Fibroblast of skin of right biceps (primary cell): Measurements from ENCODE around the gene MCRIP2.

Source experiments
- DNase-seq: peaks from one replicate; pipeline ENCODE4 v3.0.0-alpha.2; 2013

The MCRIP2 gene

DNA sequence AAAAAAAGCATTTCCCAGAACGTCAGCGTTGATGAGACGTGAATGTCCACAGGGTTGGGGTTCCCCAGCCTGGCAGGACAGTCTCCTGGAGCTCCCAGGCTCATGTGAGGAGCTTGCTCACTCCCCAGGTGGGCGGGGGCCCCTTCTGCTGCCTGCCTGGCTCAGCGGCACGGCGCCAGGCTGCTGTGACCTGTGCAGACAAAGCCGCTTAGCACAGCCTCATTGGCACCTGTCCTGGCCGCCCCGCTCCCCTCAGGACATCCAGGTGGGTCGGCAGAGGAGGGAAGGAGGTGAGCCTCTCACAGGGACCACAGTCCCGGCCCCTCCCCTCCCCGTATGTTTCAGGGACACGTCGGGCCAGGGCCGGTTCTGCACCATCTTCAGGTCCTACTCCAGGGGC lies 23.8 kb upstream of the MCRIP2 start:
- DNase-seq: no peak

GRCh38 chr16:619476-620100 lies 22.0 kb upstream of the MCRIP2 start:
- DNase-seq: no peak

DNA sequence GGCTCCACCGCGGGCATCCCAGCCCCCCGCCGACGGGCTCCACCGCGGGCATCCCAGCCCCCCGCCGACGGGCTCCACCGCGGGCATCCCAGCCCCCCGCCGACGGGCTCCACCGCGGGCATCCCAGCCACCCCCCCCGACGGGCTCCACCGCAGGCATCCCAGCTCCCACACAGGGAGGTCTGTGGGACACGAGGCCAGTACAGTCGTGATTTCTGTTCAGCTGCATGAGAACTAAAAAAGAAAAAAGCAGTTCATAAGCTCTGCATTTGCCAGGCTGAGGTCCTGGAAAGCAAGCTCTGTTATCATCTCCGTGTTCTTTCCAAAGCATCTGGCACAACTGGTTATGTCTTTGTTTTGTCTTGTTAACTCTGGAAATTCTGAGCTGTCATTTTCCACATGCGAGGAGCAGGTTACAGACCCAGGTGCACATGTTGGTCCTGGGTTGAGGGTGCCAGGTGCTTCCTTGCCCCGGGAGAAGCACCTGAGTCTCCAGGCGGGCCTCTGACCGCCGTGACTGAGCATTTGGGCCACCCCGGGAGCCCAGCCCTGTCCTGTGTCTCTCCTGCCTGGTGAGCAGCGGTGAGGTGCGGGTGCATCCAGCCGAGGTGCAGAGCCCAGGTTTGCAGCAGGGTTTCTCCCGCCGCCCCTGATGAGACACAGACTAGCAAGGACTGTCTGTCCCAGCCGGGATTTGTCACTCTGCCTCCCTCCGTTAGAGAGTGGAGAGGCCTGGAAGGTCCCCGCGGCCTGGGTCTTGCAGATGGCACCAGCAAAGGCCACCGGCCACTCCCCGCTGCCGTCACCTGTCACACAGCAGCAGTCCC lies 20.7 kb upstream of the MCRIP2 start:
- no peak for DNase-seq

DNA sequence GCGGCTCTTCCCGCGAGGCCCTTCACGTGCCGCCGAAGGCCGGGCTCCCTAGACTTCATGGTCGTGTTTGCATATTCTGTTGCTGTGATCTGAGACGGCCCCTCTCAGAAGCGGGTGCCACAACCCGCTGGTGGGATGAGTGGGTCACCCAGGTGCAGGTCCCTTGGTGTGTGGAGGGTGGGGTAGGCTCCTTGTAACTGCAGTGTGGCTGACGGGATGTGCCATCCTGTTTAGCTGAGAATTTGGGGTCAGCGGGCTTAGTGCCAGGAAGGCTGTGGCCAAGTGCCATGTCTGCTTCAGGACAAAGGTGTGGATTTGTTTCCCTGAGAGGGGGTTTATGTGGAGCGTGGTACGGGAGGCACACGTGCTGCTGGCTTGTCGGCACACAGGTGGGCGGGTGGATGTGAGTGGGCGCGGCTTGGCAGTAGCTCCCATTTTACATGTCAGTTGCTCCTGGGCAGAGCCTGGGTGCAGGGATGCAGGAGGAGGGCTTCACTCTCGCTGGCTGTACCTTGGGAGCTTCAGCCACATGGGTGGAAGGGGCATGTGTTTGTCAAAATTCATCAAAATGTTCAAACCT lies 20.0 kb upstream of the MCRIP2 start:
- no peak for DNase-seq

- DNase-seq: no peak
Observed at GRCh38 chr16:622920-623280, 18.7 kb upstream of the MCRIP2 start.

DNA sequence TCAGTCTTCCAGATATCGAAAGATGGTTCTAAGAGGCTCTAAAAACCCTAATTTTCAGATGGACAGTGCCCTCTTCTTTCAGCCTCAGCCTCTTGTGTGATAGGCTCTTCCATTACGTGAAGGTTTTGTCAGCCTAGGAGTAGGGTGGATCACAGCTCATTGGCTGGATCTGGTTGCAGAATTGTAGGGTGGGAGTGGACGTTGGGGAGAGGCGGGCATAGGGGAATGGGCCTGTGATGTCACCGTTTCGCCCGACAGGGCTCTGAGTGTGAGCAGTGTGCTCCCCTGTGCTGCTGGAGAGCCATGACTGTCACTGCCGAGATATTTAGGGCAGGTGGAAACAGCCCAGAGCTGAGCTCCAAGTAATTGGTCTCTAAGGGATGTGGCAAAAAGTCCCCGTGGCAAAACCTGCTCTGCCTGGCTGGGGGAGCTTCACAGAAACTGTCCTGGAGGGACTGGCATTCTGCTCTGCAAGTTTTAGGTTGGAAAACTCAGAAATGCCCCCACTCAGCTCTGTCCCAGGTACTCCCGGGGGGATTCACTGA lies 17.0 kb upstream of the MCRIP2 start:
- no peak for DNase-seq

DNA sequence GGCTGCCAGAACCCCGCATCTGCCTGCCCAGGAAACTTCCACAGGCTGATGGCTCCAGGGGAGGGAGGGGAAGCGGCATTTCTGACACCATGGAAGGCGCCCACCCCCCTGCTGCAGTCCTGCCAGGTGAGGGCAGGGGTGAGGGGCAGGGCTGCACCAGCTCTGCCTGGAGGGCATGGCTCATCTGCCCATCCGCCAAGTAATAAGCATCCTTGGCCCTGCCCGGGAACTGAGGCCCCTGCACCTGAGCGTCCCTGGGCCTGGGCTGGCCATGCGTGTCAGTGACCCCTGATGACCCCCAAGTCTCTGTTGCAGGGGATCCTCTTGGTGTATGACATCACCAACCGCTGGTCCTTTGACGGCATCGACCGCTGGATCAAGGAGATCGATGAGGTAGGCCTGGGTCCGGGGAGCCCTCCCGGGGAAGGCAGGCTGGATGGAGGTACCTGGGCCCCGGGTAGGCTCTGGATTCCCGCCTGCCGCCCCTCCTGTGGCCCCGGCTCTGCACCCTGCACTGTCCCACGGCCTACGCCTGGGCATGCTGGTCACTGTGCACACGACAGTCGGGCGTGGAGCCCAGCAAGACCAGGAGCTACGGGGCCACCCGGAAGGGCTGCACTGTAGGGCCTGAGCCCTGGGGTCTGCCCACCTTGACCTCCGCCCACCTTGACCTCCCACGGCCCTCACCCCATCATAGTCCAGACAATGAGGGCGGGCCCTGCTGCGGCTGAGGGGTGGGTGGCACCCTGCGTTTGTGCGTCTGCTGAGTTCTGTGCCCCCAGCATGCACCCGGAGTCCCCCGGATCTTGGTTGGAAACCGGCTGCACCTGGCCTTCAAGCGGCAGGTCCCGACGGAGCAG lies 16.3 kb upstream of the MCRIP2 start:
- DNase-seq: no peak

- DNase-seq: no peak
Observed at GRCh38 chr16:625977-626765, 15.5 kb upstream of the MCRIP2 start.

GRCh38 chr16:626787-627453 lies 14.7 kb upstream of the MCRIP2 start:
- DNase-seq: peak; percentile 95

GRCh38 chr16:627454-628239 lies 14.0 kb upstream of the MCRIP2 start:
- no peak for DNase-seq

- no peak for DNase-seq
Observed at GRCh38 chr16:628321-629061, 13.1 kb upstream of the MCRIP2 start.

GRCh38 chr16:629185-629832 lies 12.3 kb upstream of the MCRIP2 start:
- DNase-seq: no peak

DNA sequence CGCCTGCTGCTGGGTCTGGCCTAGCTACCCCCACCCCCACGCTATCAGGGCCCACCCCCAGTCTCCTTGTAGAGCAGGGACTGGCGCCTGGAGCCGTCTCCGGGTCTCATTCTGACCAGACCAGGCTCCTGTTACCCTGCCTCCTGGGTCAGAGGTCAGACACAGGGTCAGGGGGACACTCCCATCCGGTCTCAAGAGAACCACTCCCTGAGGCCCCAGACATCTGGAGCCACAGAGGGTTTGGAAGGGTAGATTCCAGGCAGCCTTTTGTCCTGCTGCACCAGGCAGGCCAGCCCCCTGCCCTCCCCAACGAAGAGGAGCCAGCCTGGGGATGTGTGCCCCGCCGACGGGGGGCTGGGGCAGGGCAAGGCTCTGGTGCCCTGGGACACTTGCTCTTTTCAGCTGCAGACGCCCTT lies 11.8 kb upstream of the MCRIP2 start:
- DNase-seq: no peak

- DNase-seq: no peak
Observed at GRCh38 chr16:630249-630814, 11.3 kb upstream of the MCRIP2 start.

GRCh38 chr16:630815-631405 lies 10.7 kb upstream of the MCRIP2 start, which contains the start of gene WFIKKN1:
TSS of gene WFIKKN1 (plus strand) at chr16:630985. CDS start at chr16:631254, 269 bp downstream.
- DNase-seq: no peak

DNA sequence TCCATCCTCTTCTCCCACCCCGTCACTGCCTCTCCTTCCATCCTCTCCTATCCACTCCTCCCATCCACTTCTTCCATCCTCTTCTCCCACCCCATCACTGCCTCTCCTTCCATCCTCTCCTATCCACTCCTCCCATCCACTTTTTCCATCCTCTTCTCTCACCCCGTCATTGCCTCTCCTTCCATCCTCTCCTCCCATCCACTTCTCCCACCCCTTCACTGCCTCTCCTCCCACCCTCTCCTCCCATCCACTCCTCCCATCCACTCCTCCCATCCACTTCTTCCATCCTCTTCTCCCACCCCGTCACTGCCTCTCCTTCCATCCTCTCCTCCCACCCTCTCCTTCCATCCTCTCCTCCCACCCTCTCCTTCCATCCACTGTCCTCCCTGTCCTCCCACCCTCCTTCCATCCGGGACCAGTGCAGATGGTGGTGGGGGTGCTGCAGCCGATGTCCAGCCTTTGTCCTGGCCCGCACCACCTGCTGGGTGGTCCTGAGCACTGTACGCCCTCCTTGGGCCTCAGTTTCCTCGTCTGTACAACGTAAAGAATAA lies 9.7 kb upstream of the MCRIP2 start:
- no peak for DNase-seq

- no peak for DNase-seq
Observed at GRCh38 chr16:632486-633335, 8.9 kb upstream of the MCRIP2 start.
